ENCODE measurements around the gene AKAP13. TPM values are rescaled to one million over a fixed set of nuclear protein-coding genes. Genes with fewer than 3 reads are reported as not detected.

AKAP13 gene
- total and polyA plus RNA-seq, 2 of the 8 experiments (the other 6 are each of a cell fraction or from before 2014, with no cell fraction given), result 14.0 to 46.2 TPM

- Histone ChIP-seq H4K8ac (ENCODE audit: extremely low read depth, insufficient read depth, low read length) (no peak overlapping the region), H3K27me3 (replicated peaks in 1 of 4; ENCODE audit: control insufficient read depth in 3 of 4, extremely low read depth in 1 of 4, insufficient read depth in 3 of 4, low read length in 3 of 4) (no peaks in the 10 kb centered on the region), H3K4me2 (ENCODE audit: insufficient read depth in 1 of 2, low read depth in 2 of 2, low read length in 2 of 2) (no peak overlapping the region), H3K23me2 (ENCODE audit: low read depth, low read length) (no peaks in the 10 kb centered on the region), H3K9ac (replicated peaks in 1 of 4; ENCODE audit: extremely low read depth in 1 of 4, low read depth in 3 of 4, low read length in 3 of 4) (no peak overlapping the region), H3K9me3 (ENCODE audit: insufficient read depth in 2 of 2, low read depth in 1 of 2, low read length in 1 of 2) (no peaks in the 10 kb centered on the region; a peak in 1 of 4 replicates), H3K4me3 (ENCODE audit: extremely low read depth in 1 of 4, insufficient read depth in 2 of 4, low read depth in 3 of 4, low read length in 4 of 4) (no peak overlapping the region), H3K4ac (replicated peaks; ENCODE audit: insufficient read length, low read depth, low read length) (no peak overlapping the region), H2AK5ac (ENCODE audit: low read depth, low read length) (no peak overlapping the region), H3K18ac (ENCODE audit: extremely low read depth, low read length) (no peak overlapping the region), H3K79me1 (ENCODE audit: low read depth, low read length) (peaks cover 47% of the 10 kb centered on the region), H2BK12ac (ENCODE audit: low read depth, low read length) (no peak overlapping the region), H4K20me1 (replicated peaks in 1 of 2; ENCODE audit: control insufficient read depth in 1 of 2, insufficient read depth in 2 of 2, low read length in 2 of 2) (peaks cover 18 to 39% of the 10 kb centered on the region in 2 experiments), H2AFZ (ENCODE audit: low read length) (no peak overlapping the region), H3K14ac (ENCODE audit: insufficient read length) (no peak overlapping the region), H2BK20ac (ENCODE audit: low read length) (no peak overlapping the region), H2BK5ac (ENCODE audit: low read depth, low read length) (no peak overlapping the region), H3K4me1 (replicated peaks in 1 of 4; ENCODE audit: control insufficient read depth in 3 of 4, insufficient read depth in 4 of 4, low read length in 3 of 4) (peaks cover 0 to 7% (median 0%) of the 10 kb centered on the region in 4 experiments; a peak in 1 of 7 replicates), H3K79me2 (ENCODE audit: control insufficient read depth in 1 of 2, insufficient read depth in 2 of 2, low read length in 2 of 2) (peaks cover 3 to 92% of the 10 kb centered on the region in 2 experiments), H2BK15ac (ENCODE audit: low read length) (no peak overlapping the region), H3K56ac (replicated peaks; ENCODE audit: insufficient read length, low read depth, low read length) (no peak overlapping the region), H3K36me3 (ENCODE audit: control insufficient read depth in 2 of 4, insufficient read depth in 4 of 4, low read length in 3 of 4) (peaks cover under 1 to 5% (median 3%) of the 10 kb centered on the region in 4 experiments; a peak in 4 of 8 replicates), H3K27ac (ENCODE audit: low read depth, low read length) (no peak overlapping the region), H4K5ac (ENCODE audit: insufficient read length, low read depth, low read length) (no peak overlapping the region), H2BK120ac (replicated peaks; ENCODE audit: low read depth, low read length) (no peak overlapping the region), H4K91ac (replicated peaks; ENCODE audit: insufficient read length, low read length) (no peak overlapping the region), H3K23ac (ENCODE audit: insufficient read length) (no peak overlapping the region)
- POLR2A ChIA-PET (ENCODE audit: partially characterized antibody), result no interaction called here
- 83% methylated on average over 10 of the region's 10 CpGs; no CpG with 5 or more reads in 1 of the 2 experiments for WGBS, 2 experiments (ENCODE audit: extremely low coverage in 1 of 2, insufficient coverage in 1 of 2, insufficient read length in 1 of 2, insufficient replicate concordance in 2 of 2, low coverage in 1 of 2, low lambda C conversion rate in 2 of 2, missing lambda C conversion rate in 1 of 2)
- no peak for FAIRE-seq
- DNase-seq (ENCODE audit: low read depth in 1 of 2, low spot score in 2 of 2), result no peak
- CTCF ChIA-PET (ENCODE audit: partially characterized antibody), result interaction anchor here (0.6 kb wide), 1 partner anchor 44 kb away, joined by 4 read pairs; no protein-coding TSS in a partner anchor
- TF ChIP-seq KDM5A (IDR thresholded peaks at IDR 0.05; ENCODE audit: low read length), result no peak
- no peak for TF ChIP-seq MAFK (IDR thresholded peaks at IDR 0.05; ENCODE audit: low read depth, low read length)
Observed at GRCh38 chr15:85773970-85774369, 393.6 kb downstream of the AKAP13 start.

All from H1 (cell line).